ENCODE results near the gene KRTAP20-4.

Gene KRTAP20-4

DNA sequence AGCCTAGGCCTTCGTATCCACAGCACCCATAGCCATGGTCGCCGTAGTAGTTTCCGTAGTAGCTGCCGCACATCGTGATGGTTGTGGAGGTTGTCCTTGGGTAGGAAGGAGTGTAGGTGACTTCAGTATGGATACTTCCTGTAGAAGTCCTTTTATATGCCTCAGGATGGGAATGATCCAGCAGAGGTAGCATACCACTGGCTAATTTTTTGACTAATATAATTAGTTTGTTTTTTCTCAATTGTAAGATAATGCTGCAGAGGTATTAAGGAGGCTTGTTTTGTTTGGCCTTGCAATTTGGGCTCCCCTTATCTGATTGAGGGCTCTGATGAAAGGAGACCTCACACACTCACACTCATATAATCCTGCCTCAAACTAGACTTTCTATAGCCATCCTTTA is 21.6 kb upstream of the KRTAP20-4 start, which contains the start of gene KRTAP6-2:
Gene KRTAP6-2 (minus strand): TSS at position 101 of the 400 bp plus-strand sequence. CDS start 28 bp downstream, at position 73.
- no peak for TF ChIP-seq ZFX (IDR thresholded peaks at IDR 0.05; ENCODE audit: borderline replicate concordance)
- TF ChIP-seq, protein P1, sequence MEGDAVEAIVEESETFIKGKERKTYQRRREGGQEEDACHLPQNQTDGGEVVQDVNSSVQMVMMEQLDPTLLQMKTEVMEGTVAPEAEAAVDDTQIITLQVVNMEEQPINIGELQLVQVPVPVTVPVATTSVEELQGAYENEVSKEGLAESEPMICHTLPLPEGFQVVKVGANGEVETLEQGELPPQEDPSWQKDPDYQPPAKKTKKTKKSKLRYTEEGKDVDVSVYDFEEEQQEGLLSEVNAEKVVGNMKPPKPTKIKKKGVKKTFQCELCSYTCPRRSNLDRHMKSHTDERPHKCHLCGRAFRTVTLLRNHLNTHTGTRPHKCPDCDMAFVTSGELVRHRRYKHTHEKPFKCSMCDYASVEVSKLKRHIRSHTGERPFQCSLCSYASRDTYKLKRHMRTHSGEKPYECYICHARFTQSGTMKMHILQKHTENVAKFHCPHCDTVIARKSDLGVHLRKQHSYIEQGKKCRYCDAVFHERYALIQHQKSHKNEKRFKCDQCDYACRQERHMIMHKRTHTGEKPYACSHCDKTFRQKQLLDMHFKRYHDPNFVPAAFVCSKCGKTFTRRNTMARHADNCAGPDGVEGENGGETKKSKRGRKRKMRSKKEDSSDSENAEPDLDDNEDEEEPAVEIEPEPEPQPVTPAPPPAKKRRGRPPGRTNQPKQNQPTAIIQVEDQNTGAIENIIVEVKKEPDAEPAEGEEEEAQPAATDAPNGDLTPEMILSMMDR (IDR thresholded peaks at IDR 0.05) = no peak

GRCh38 chr21:30600787-30601186 is 19.6 kb upstream of the KRTAP20-4 start, which contains the start of gene KRTAP22-1:
TSS of gene KRTAP22-1 (plus strand) at chr21:30601087.
- H3K27ac ChIP-seq = no peak within 1 kb of the TSS
- TF ChIP-seq, protein P1 (IDR thresholded peaks at IDR 0.05) = no peak
- TF ChIP-seq ZFX (IDR thresholded peaks at IDR 0.05; ENCODE audit: borderline replicate concordance) = no peak

More for the DNA sequence above, 21.6 kb upstream of the KRTAP20-4 start, which contains the start of gene KRTAP6-2:
- no peak within 1 kb of the TSS for H3K27ac ChIP-seq

- TF ChIP-seq, protein P1 (IDR thresholded peaks at IDR 0.05) = no peak
- no peak for TF ChIP-seq ZFX (IDR thresholded peaks at IDR 0.05; ENCODE audit: borderline replicate concordance)
- no peak overlapping the region for H3K27ac ChIP-seq
Measured at GRCh38 chr21:30605968-30606367, 14.5 kb upstream of the KRTAP20-4 start.

- TF ChIP-seq, protein P1 (IDR thresholded peaks at IDR 0.05) = no peak
- no peak for TF ChIP-seq ZFX (IDR thresholded peaks at IDR 0.05; ENCODE audit: borderline replicate concordance)
Measured at GRCh38 chr21:30612132-30612531, 8.3 kb upstream of the KRTAP20-4 start.

GRCh38 chr21:30613836-30614235 is 6.6 kb upstream of the KRTAP20-4 start, which contains the start of gene KRTAP6-1:
TSS of gene KRTAP6-1 (minus strand) at chr21:30613930. CDS start at chr21:30613904, 26 bp downstream.
- no peak for TF ChIP-seq ZFX (IDR thresholded peaks at IDR 0.05; ENCODE audit: borderline replicate concordance)
- TF ChIP-seq, protein P1 (IDR thresholded peaks at IDR 0.05) = no peak
- H3K27ac ChIP-seq = no peak within 1 kb of the TSS

More at GRCh38 chr21:30612132-30612531, 8.3 kb upstream of the KRTAP20-4 start:
- no peak overlapping the region for H3K27ac ChIP-seq

DNA sequence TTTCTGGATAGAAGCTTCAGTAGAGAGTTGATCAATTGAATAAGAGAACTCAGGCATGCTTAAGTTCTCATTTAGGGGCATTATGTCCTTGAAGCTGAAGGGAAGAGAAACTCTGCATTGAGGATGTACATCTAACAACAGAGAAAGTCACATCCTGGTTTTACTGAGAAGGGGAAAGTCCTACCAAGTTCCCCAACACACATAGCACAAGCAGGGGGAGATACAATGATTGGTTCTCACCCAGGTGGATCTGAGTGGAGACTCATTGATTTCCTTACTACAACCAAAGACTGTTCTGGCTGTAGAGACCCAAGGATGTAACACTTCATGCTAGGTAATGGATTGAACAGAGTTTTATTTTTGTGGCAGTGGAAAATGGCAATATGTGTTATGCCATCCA is 5.2 kb upstream of the KRTAP20-4 start:
- H3K27ac ChIP-seq = no peak overlapping the region
- no peak for TF ChIP-seq ZFX (IDR thresholded peaks at IDR 0.05; ENCODE audit: borderline replicate concordance)
- TF ChIP-seq, protein P1 (IDR thresholded peaks at IDR 0.05) = no peak

DNA sequence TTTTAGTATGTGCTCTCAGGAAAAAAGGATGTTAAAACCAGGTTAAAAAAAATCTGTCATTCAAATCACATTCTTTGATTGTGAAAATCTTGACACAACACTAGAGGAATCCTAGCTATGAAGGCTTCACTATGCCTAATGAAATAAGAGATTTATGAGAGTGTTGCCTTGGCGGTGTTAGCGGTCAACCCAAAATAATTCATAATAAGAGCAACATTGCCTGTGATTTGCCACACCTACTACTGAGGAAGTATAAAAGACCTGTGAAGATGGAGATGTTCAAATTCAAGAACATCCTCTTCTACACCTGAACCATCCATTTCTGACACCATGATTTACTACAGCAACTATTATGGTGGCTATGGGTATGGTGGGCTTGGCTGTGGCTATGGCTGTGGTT is 4.3 kb upstream of the KRTAP20-4 start, which contains the start of gene KRTAP20-1:
Gene KRTAP20-1 (plus strand): TSS at position 301 of the 400 bp plus-strand sequence. CDS start 30 bp downstream, at position 331.
- no peak within 1 kb of the TSS for H3K27ac ChIP-seq
- TF ChIP-seq ZFX (IDR thresholded peaks at IDR 0.05; ENCODE audit: borderline replicate concordance) = no peak
- TF ChIP-seq, protein P1 (IDR thresholded peaks at IDR 0.05) = no peak

Measured in 22Rv1 (cell line).